T-helper 1 cell treated with Interleukin-12 subunit alpha and Interleukin-12 subunit beta and Interleukin-4 antibody, amounts not matched to agents 30 μg/mL and 1 μg/mL, for 36 hours (primary cell): ENCODE measurements around the gene ASIC5.
"Not testable (repeated sequence)": the region's sequence is repeated elsewhere in the genome, so short reads cannot be mapped to it uniquely, and the experiment has no call there.

Experiments used
- H3K27ac Mint-ChIP-seq: one replicate; pipeline ENCODE4 v1.8.0; 2021; ENCODE audit warnings: mild to moderate bottlenecking, mixed read lengths
- H3K27me3 Mint-ChIP-seq: one replicate; pipeline ENCODE4 v1.8.0; 2021; ENCODE audit warnings: low read depth, mixed read lengths
- H3K36me3 Mint-ChIP-seq: one replicate; pipeline ENCODE4 v1.8.0; 2021; ENCODE audit warnings: low read depth, mixed read lengths
- H3K4me1 Mint-ChIP-seq: one replicate; pipeline ENCODE4 v1.8.0; 2021; ENCODE audit warnings: low read depth, mixed read lengths
- H3K4me3 Mint-ChIP-seq: one replicate; pipeline ENCODE4 v1.8.0; 2021; ENCODE audit warnings: mild to moderate bottlenecking, moderate library complexity, mixed read lengths
- H3K9me3 Mint-ChIP-seq: one replicate; pipeline ENCODE4 v1.8.0; 2021; ENCODE audit warnings: mixed read lengths

The ASIC5 gene, protein sequence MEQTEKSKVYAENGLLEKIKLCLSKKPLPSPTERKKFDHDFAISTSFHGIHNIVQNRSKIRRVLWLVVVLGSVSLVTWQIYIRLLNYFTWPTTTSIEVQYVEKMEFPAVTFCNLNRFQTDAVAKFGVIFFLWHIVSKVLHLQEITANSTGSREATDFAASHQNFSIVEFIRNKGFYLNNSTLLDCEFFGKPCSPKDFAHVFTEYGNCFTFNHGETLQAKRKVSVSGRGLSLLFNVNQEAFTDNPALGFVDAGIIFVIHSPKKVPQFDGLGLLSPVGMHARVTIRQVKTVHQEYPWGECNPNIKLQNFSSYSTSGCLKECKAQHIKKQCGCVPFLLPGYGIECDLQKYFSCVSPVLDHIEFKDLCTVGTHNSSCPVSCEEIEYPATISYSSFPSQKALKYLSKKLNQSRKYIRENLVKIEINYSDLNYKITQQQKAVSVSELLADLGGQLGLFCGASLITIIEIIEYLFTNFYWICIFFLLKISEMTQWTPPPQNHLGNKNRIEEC

DNA sequence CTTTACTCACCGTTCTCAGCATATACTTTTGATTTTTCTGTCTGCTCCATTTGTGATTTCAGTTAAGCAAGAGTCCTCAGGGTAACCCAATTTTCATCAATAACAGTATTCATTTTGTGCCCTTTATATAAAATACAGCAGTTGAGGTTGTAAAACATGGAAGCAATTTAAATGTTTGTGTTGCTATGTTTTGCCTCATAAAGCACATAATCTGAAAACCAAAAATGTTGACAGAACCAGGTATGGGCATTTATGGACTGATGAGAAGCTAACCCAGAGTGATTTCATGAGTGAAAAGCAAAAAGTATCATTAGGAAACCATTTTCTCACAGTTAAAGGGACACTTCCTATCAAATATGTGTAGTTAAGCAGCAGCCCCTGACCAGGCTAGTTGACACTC, at the start of gene ASIC5:
TSS of gene ASIC5 (minus strand) at position 101 of the 400 bp plus-strand sequence. CDS start at position 50, 51 bp downstream.
- H3K27me3 Mint-ChIP-seq, result no peaks in the 10 kb centered on the region
- H3K27ac Mint-ChIP-seq, result no peak within 1 kb of the TSS
- H3K9me3 Mint-ChIP-seq, result peaks cover 3% of the 10 kb centered on the region
- H3K4me3 Mint-ChIP-seq, result no peak within 1 kb of the TSS
- no peaks in the 10 kb centered on the region for H3K36me3 Mint-ChIP-seq
- H3K4me1 Mint-ChIP-seq, result no peaks in the 10 kb centered on the region

DNA sequence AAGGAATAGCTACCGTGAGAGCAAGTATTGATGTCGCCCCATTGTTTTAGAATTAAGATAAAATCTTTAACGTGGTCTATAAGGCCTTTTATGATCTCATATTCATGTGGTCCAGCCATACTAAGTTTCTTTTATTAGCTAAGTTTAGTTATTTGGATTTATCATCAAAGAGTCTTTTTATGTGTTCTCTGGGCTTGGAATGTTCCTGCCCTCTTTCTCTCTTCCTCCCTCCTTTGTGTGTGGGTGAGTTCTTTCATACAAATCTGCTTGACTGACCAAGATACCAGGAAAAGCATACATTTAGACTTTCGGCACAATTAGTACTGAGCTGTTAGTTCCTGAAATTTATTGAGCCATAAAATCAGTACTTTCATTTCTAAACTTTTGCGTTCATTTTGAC, 48.7 kb upstream of the ASIC5 start:
- H3K27ac Mint-ChIP-seq, result no peak overlapping the region
- no peaks in the 10 kb centered on the region for H3K27me3 Mint-ChIP-seq
- H3K4me1 Mint-ChIP-seq, result peaks cover 4% of the 10 kb centered on the region
- no peaks in the 10 kb centered on the region for H3K36me3 Mint-ChIP-seq
- no peak overlapping the region for H3K4me3 Mint-ChIP-seq
- H3K9me3 Mint-ChIP-seq, result no peaks in the 10 kb centered on the region

DNA sequence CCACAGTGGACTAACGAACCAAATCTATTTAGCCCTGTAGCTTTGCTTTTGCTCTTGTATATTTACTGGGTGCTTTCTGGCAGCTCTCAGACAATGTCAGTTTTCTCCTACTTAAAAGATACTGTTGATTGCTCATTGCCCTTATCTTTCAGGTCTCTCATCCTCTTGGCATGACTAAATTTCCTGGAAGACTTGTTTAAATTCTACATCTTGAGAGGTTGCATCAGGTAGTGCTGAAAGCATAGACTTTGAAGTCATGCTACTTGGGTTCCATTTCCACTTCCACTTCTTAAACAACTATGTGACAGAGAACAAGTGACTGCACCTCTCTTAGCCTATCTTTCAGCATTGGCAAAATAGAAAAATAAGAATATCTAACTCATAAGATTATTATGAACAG, 45.8 kb upstream of the ASIC5 start:
- Mint-ChIP-seq H3K27me3 (no peaks in the 10 kb centered on the region), H3K36me3 (no peaks in the 10 kb centered on the region), H3K4me1 (peaks cover 10% of the 10 kb centered on the region), H3K27ac (no peak overlapping the region), H3K4me3 (no peak overlapping the region), H3K9me3 (no peaks in the 10 kb centered on the region)

DNA sequence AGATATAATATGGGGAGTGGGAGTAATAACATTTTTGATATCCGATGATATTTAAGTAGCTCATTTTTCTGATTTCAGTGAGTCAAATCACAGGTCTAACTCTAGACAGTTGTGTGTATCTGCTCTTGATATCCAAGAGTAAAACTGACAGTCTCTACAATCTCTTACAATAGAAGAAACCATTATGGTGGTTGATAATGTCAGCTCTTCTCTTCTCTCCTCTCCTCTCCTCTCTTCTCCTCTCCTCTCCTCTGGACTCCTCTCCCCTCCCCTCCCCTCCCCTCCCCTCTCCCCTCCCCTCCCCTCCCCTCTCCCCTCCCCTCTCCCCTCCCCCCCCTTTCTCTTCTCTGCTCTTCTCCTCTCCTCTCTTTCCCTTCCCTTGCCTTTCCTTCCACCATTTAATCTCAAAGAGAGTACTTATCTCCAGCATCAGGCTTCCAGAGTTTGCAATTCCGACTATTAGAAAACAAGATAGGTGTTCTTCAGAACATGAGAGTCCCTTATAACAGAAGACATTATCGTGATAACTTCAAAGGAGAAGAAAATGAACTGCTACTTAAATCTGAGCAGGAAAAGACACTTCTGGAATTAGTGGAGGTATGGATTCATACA, 43.6 kb upstream of the ASIC5 start:
- no peak overlapping the region for H3K4me3 Mint-ChIP-seq
- H3K9me3 Mint-ChIP-seq, result no peaks in the 10 kb centered on the region
- no peak overlapping the region for H3K27ac Mint-ChIP-seq
- no peaks in the 10 kb centered on the region for H3K27me3 Mint-ChIP-seq
- H3K36me3 Mint-ChIP-seq, result no peaks in the 10 kb centered on the region
- peaks cover 10% of the 10 kb centered on the region for H3K4me1 Mint-ChIP-seq

DNA sequence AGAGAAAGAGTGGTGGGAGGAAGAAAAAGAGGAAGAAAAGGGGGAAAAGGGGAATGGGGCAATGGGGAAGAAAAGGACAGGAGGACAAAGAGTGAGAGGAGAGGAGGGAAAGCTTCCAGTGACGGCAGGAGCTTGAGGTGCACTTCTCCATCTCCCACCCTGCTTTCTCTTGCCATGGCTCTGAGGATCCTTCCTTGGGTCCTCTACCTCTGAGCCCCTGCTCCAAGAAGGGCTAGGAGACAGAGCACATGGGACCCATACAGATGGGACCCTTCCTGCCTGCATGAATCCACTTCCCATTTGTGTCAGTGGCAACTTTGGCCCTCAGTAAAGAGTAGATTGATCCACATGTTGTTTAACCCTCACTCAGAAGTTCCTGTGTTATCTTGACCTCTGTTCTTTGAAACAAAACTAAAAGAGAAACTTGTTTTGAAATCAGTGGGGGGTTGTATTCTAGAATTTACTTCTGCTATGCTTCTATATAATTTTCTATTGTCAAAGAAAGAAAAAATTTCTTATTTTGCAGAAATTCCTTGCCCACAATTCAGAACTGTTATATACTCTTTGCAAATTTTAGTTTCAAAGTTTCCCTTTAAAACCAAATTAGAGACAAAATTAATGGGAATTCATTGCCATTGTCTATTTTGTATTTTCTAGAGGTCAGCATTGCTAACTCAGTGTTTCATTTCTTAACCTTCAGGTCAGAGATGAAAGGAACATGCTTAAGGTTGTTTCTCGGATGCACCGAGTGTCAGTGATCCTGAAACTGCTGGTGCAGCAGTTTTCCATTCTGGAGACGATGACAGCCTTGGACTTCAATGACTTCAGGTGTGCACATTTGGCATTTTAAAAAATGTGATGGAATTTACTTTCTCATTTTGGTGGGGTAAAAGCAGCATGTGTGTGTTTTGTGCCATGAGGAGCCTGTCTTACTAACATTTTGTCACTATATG, 42.4 kb upstream of the ASIC5 start:
- H3K9me3 Mint-ChIP-seq, result no peaks in the 10 kb centered on the region
- peak overlapping the region; percentile 17 for H3K4me3 Mint-ChIP-seq
- no peaks in the 10 kb centered on the region for H3K27me3 Mint-ChIP-seq
- peaks cover 10% of the 10 kb centered on the region for H3K4me1 Mint-ChIP-seq
- no peak overlapping the region for H3K27ac Mint-ChIP-seq
- no peaks in the 10 kb centered on the region for H3K36me3 Mint-ChIP-seq

DNA sequence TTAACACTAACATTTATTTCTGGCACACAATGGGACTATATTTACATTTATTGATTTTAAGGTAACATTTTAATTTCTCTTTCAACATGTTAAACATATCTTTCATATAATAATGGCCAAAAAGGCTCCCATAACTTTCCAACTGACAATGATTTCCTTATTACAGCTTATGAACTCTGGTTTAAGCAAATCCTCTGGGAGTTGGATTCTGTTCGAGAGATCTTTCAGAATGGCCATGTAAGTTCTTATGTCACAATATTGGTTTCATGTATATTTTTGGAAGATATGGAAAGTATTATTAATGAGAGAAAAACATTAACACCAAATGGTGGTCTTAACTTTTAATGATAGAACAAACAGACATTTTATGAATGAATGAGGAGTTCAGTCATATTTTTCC, 41.5 kb upstream of the ASIC5 start:
- H3K4me3 Mint-ChIP-seq, result no peak overlapping the region

DNA sequence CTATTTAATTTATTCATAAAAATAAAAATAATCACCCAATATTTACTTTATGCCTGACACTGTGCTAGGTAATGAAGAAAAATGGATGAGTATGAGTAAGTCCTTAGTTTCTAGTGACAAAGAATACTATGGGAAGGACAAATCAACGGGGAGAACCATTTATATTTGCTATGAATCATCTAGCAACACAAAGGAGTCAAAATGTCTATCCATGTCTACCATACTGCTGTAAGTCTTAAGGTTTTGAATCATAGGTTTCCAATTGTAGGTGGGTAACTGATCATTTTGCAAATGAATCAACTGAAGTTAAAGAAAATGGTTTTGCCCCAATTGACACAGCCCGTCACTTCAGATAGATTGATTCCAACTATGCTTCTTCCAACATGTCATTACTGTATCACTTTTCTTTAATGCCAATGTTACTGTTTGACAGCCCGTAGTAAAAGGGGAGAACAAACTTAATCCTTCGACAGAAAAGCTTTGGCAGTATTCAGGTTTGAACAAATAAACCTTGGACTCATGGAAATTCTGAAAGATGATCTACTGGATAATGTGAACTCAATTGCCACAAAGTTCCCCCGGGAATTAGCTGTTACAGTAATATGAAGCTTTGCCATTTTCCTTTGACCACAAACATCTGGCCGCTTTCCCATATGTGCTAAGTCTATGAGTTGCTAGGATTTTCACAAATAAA, 40.6 kb upstream of the ASIC5 start:
- Mint-ChIP-seq H3K27ac (no peak overlapping the region), H3K36me3 (no peaks in the 10 kb centered on the region), H3K27me3 (no peaks in the 10 kb centered on the region), H3K4me1 (peaks cover 6% of the 10 kb centered on the region), H3K9me3 (no peaks in the 10 kb centered on the region), H3K4me3 (no peak overlapping the region)

More for the DNA sequence above, 41.5 kb upstream of the ASIC5 start:
- no peaks in the 10 kb centered on the region for H3K36me3 Mint-ChIP-seq
- H3K4me1 Mint-ChIP-seq, result peaks cover 10% of the 10 kb centered on the region
- no peak overlapping the region for H3K27ac Mint-ChIP-seq
- H3K9me3 Mint-ChIP-seq, result no peaks in the 10 kb centered on the region
- no peaks in the 10 kb centered on the region for H3K27me3 Mint-ChIP-seq

DNA sequence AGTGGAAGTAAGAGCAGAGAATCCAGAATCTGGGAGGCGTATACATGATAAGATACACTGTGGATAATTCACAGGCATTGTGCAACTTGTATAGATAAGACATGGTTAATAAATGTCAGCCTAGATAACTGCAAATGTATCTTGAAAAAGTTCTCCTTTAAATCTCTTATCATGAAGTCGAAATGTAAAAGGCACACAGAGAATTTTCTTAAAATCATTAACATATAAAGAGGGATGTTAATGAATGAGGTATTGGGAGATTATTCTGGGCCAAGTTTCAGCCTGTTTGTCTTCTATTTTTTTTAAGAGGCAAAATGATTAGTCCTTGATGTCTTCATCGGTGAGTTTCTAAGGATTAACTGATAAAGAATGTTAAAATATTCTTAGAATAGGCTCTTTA, 38.3 kb upstream of the ASIC5 start:
- peaks cover 6% of the 10 kb centered on the region for H3K4me1 Mint-ChIP-seq
- no peak overlapping the region for H3K27ac Mint-ChIP-seq
- H3K36me3 Mint-ChIP-seq, result no peaks in the 10 kb centered on the region
- no peaks in the 10 kb centered on the region for H3K27me3 Mint-ChIP-seq
- H3K4me3 Mint-ChIP-seq, result no peak overlapping the region
- H3K9me3 Mint-ChIP-seq, result no peaks in the 10 kb centered on the region

DNA sequence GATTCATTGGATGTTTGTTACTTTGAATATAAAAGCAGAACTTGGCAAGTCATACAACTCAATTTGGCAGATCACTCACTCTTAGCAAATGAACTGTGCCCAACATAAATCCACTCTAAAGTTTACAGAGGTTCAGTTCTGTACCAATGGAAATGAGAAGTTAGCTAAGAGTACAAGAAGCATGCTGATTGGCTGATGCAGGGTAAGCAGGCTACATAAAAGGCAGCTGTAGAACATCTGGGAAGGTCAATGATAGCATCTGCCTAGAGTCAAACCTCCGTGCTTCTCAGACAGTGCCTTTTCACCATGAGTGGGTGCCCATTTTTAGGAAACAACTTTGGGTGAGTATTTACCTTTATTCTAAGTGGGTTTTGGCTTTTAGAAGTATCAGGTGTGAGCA, 37.4 kb upstream of the ASIC5 start, which contains the start of gene TDO2:
TSS of gene TDO2 (plus strand) at position 244 of the 400 bp plus-strand sequence. CDS start at position 307, 63 bp downstream.
- Mint-ChIP-seq H3K27me3 (no peaks in the 10 kb centered on the region), H3K27ac (no peak within 1 kb of the TSS), H3K36me3 (no peaks in the 10 kb centered on the region), H3K4me3 (no peak within 1 kb of the TSS), H3K9me3 (no peaks in the 10 kb centered on the region), H3K4me1 (peaks cover 6% of the 10 kb centered on the region)

DNA sequence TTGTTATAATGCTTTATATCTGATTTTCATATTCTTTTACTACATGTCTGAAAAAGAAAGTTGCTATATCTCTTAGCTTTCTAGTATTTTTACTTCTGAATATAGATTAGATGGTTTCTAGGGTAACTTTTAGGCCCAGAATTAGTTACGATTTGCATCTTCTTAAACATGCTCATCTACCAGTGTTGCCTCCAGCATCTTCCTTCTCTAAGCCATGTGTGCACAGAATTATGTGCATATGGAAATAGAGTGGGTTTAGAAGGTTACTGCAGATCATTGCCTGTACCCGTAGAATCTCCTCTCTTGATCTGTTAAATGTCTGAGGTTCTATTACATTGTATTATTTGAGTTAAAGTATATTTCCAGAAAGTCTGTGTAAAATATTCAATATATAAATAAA, 34.9 kb upstream of the ASIC5 start:
- H3K4me1 Mint-ChIP-seq, result no peaks in the 10 kb centered on the region
- H3K27me3 Mint-ChIP-seq, result no peaks in the 10 kb centered on the region
- no peak overlapping the region for H3K27ac Mint-ChIP-seq
- no peaks in the 10 kb centered on the region for H3K36me3 Mint-ChIP-seq
- H3K4me3 Mint-ChIP-seq, result no peak overlapping the region
- no peaks in the 10 kb centered on the region for H3K9me3 Mint-ChIP-seq

DNA sequence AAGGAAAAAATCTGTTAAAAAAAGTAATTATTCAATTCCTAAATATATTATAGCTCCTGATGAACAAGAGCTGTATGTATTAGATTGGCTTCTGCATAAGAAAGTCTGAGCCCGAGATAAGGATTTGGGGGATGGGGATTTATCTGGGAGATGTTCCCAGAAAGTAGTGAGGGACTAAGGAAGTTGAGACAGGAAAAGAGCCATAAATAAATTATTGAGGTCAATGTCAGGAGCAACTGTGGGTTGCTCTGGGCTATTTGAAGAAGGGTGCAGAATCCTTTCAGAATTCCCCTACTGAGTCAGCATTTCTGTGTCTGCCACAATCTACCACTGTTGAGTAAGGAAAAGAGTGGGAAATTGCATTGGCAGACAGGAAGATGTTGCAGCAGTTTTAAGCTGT, 34.3 kb upstream of the ASIC5 start:
- Mint-ChIP-seq H3K36me3 (no peaks in the 10 kb centered on the region), H3K27ac (no peak overlapping the region), H3K9me3 (no peaks in the 10 kb centered on the region), H3K4me1 (no peaks in the 10 kb centered on the region), H3K27me3 (no peaks in the 10 kb centered on the region), H3K4me3 (no peak overlapping the region)

DNA sequence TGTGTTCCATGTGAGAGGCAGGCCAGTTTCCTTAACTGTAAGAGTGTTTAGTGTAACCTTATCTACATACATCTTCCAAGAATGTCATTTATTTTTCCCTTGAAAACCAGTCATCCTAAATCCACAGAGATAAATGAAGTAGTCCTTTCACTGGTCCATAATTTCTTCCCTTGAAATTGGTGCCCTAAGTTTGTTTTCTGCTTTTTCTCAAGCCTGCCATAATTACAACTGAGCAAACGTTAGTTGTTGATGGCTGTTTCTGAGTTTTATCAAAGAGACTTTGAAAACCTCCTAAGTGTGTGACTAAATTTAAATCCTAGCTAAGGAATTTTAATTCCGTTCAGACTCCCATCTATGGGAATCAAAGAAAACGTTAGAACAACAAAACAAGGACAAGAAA, 33.8 kb upstream of the ASIC5 start:
- H3K4me1 Mint-ChIP-seq, result no peaks in the 10 kb centered on the region
- no peak overlapping the region for H3K27ac Mint-ChIP-seq
- H3K9me3 Mint-ChIP-seq, result no peaks in the 10 kb centered on the region

DNA sequence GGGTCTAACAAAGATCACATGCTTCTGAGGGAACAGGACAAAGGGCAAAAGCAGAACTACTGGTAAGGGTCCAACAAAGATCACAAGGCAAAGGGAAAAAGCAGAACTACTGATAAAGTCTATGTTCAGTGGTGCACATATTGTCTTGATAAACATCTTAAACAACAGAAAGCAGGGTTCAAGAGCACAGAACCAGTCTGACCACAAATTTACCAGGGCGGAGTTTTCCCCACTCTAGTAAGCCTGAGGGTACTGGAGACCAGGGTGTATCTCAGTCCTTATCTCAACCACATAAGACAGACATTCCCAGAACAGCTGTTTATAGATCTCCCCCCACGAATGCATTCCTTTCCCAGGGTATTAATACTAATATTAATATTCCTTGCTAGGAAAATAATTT, 32.3 kb upstream of the ASIC5 start:
- H3K27ac Mint-ChIP-seq, H3K4me1 Mint-ChIP-seq, H3K9me3 Mint-ChIP-seq, H3K27me3 Mint-ChIP-seq, H3K4me3 Mint-ChIP-seq, H3K36me3 Mint-ChIP-seq: not testable (repeated sequence)

More for the DNA sequence above, 33.8 kb upstream of the ASIC5 start:
- Mint-ChIP-seq H3K4me3 (no peak overlapping the region), H3K27me3 (no peaks in the 10 kb centered on the region), H3K36me3 (no peaks in the 10 kb centered on the region)

DNA sequence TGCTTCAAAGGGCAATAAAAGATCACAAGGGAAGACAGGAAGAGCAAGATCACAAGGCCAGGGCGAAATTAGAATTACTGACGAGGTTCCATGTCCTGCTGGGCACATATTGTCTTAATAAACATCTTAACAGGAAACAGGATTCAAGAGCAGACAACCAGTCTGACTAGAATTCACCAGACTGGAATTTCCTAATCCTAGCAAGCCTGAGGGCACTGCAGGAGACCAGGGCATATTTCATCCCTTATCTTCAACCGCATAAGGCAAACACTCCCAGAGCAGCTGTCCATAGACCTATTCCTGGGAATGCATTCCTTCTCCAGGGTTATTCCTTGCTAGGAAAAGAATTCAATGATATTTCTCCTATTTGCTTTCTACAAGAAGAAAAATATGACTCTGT, 25.0 kb upstream of the ASIC5 start:
- Mint-ChIP-seq H3K36me3 (no peaks in the 10 kb centered on the region), H3K4me1 (no peaks in the 10 kb centered on the region), H3K9me3 (no peaks in the 10 kb centered on the region), H3K27me3 (no peaks in the 10 kb centered on the region), H3K27ac (no peak overlapping the region), H3K4me3 (no peak overlapping the region)
